ENCODE measurements around the gene ZNF74. TPM values are rescaled to one million over a fixed set of nuclear protein-coding genes. Genes with fewer than 3 reads are reported as not detected.

ZNF74 gene
- total and polyA plus RNA-seq, 10 of the 15 experiments (the other 5 are each of a cell fraction or from before 2014, with no cell fraction given), result 0.37 to 9.3 (median 5.1) TPM

- DNase-seq (ENCODE audit: low read depth, low spot score) (no peak), ATAC-seq (no peak; the same call in 2 of the 3 replicates), FAIRE-seq (no peak)
- RAD21 ChIA-PET (ENCODE audit: unreplicated experiment), result no interaction called here
- CTCF ChIA-PET, result no interaction called here
- Histone ChIP-seq H3K27ac (ENCODE audit: control insufficient read depth, insufficient read depth) (no peak overlapping the region), H4K20me1 (ENCODE audit: control insufficient read depth, insufficient read depth) (no peaks in the 10 kb centered on the region), H3K4me3 (no peak overlapping the region), H3K79me2 (ENCODE audit: control insufficient read depth, insufficient read depth, low read length) (no peaks in the 10 kb centered on the region), H3K4me2 (ENCODE audit: control insufficient read depth, insufficient read depth) (no peak overlapping the region), H3K9ac (ENCODE audit: control insufficient read depth, insufficient read depth, low read length) (no peak overlapping the region), H3K9me3 (replicated peaks; ENCODE audit: control insufficient read depth, insufficient read depth, low read length) (no peaks in the 10 kb centered on the region), H3K27me3 (replicated peaks in 1 of 2; ENCODE audit: control insufficient read depth in 2 of 2, insufficient read depth in 2 of 2, low read length in 1 of 2) (no peaks in the 10 kb centered on the region), H3K36me3 (ENCODE audit: control insufficient read depth in 2 of 2, insufficient read depth in 2 of 2, low read length in 1 of 2) (no peaks in the 10 kb centered on the region), H3K4me1 (ENCODE audit: control insufficient read depth, insufficient read depth, low read length) (no peaks in the 10 kb centered on the region), H2AFZ (ENCODE audit: control insufficient read depth, low read depth, low read length) (no peak overlapping the region)
- no peak for TF ChIP-seq E2F4 (IDR thresholded peaks at IDR 0.05; ENCODE audit: low read depth, low read length)
- no peak for TF ChIP-seq ZNF274 (IDR thresholded peaks at IDR 0.05; ENCODE audit: insufficient read depth, insufficient read length)
- TF ChIP-seq, protein P1, sequence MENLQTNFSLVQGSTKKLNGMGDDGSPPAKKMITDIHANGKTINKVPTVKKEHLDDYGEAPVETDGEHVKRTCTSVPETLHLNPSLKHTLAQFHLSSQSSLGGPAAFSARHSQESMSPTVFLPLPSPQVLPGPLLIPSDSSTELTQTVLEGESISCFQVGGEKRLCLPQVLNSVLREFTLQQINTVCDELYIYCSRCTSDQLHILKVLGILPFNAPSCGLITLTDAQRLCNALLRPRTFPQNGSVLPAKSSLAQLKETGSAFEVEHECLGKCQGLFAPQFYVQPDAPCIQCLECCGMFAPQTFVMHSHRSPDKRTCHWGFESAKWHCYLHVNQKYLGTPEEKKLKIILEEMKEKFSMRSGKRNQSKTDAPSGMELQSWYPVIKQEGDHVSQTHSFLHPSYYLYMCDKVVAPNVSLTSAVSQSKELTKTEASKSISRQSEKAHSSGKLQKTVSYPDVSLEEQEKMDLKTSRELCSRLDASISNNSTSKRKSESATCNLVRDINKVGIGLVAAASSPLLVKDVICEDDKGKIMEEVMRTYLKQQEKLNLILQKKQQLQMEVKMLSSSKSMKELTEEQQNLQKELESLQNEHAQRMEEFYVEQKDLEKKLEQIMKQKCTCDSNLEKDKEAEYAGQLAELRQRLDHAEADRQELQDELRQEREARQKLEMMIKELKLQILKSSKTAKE (IDR thresholded peaks at IDR 0.05; ENCODE audit: low read depth, poor library complexity, severe bottlenecking), result no peak
- no peak for TF ChIP-seq PML (IDR thresholded peaks at IDR 0.05; ENCODE audit: low read length)
- no peak for TF ChIP-seq JUNB (IDR thresholded peaks at IDR 0.05)
- no peak for TF ChIP-seq CBFB (IDR thresholded peaks at IDR 0.05; ENCODE audit: low read depth)
- TF ChIP-seq, protein P2, sequence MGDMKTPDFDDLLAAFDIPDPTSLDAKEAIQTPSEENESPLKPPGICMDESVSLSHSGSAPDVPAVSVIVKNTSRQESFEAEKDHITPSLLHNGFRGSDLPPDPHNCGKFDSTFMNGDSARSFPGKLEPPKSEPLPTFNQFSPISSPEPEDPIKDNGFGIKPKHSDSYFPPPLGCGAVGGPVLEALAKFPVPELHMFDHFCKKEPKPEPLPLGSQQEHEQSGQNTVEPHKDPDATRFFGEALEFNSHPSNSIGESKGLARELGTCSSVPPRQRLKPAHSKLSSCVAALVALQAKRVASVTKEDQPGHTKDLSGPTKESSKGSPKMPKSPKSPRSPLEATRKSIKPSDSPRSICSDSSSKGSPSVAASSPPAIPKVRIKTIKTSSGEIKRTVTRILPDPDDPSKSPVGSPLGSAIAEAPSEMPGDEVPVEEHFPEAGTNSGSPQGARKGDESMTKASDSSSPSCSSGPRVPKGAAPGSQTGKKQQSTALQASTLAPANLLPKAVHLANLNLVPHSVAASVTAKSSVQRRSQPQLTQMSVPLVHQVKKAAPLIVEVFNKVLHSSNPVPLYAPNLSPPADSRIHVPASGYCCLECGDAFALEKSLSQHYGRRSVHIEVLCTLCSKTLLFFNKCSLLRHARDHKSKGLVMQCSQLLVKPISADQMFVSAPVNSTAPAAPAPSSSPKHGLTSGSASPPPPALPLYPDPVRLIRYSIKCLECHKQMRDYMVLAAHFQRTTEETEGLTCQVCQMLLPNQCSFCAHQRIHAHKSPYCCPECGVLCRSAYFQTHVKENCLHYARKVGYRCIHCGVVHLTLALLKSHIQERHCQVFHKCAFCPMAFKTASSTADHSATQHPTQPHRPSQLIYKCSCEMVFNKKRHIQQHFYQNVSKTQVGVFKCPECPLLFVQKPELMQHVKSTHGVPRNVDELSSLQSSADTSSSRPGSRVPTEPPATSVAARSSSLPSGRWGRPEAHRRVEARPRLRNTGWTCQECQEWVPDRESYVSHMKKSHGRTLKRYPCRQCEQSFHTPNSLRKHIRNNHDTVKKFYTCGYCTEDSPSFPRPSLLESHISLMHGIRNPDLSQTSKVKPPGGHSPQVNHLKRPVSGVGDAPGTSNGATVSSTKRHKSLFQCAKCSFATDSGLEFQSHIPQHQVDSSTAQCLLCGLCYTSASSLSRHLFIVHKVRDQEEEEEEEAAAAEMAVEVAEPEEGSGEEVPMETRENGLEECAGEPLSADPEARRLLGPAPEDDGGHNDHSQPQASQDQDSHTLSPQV (IDR thresholded peaks at IDR 0.05), result no peak
- TF ChIP-seq IRF3 (IDR thresholded peaks at IDR 0.05), result no peak
- TF ChIP-seq ZNF217 (IDR thresholded peaks at IDR 0.05), result no peak
- in situ Hi-C loops (cut with MboI) (no loop called here), intact Hi-C loops (cut with micrococcal nuclease; ENCODE audit: unreplicated experiment) (loop anchor here (10.0 kb wide), 1 partner anchor 152 kb away; no protein-coding TSS in a partner anchor)
- SMC1A ChIA-PET (ENCODE audit: uncharacterized antibody, unreplicated experiment), result no interaction called here
- POLR2A ChIA-PET, result interaction anchor here (0.6 kb wide), 1 partner anchor 81 kb away, joined by 3 read pairs; no protein-coding TSS in a partner anchor
- no TSS peak for BruUV-seq (replicated peaks)
- 54% methylated on average over 10 of the region's 10 CpGs for WGBS (ENCODE audit: insufficient coverage, insufficient replicate concordance, low lambda C conversion rate, missing lambda C conversion rate)
Measured at GRCh38 chr22:20412474-20413216, 18.7 kb downstream of the ZNF74 start.
